GM23338 (cell line): ENCODE results near the gene SH3RF3.

Experiments used
- CTCF ChIP-seq, 2 experiments: fragments of 200-600 bp in 1 of 2; sonication (generic) in 1 of 2; conservative IDR thresholded peaks; 2 replicates each; pipeline versions ENCODE4 v1.5.1 to v1.6.1; 2016 to 2017; ENCODE audit warnings: antibody characterized with exemption in 2 of 2, low read depth in 2 of 2, mild to moderate bottlenecking in 2 of 2, moderate library complexity in 1 of 2
- EZH2phosphoT487 ChIP-seq: fragments of 200-600 bp; sonication (generic); IDR thresholded peaks from one replicate; pipeline ENCODE4 v1.8.1; 2018; ENCODE audit warnings: antibody characterized with exemption; ENCODE audit not compliant: unreplicated experiment
- REST ChIP-seq: IDR thresholded peaks from one replicate; pipeline ENCODE4 v1.6.1; 2018; ENCODE audit warnings: antibody characterized with exemption; ENCODE audit not compliant: unreplicated experiment

GRCh38 chr2:109367683-109368082, 238.7 kb downstream of the SH3RF3 start:
- TF ChIP-seq REST, result no peak
- no peak for TF ChIP-seq CTCF (conservative IDR thresholded peaks at IDR 0.05; ENCODE audit: low read depth in 2 of 2)
- no peak for TF ChIP-seq EZH2phosphoT487
